Immature natural killer cell (primary cell): ENCODE results near the gene ZNF777. TPM values are rescaled to one million over a fixed set of nuclear protein-coding genes. Genes with fewer than 3 reads are reported as not detected.
A peak's percentile ranks its signal among the peaks of the same experiment; 100 is the strongest.

Experiments
- DNase-seq, 3 donors: peaks; one replicate each; pipeline ENCODE4 v3.0.0; 2022; ENCODE audit warnings: mixed read lengths in 1 of 3
- H3K27ac Mint-ChIP-seq, 6 donors: one replicate each; pipeline ENCODE4 v1.8.0; 2020; ENCODE audit warnings: mixed read lengths in 6 of 6, mild to moderate bottlenecking in 5 of 6, inconsistent platforms in 4 of 6, moderate library complexity in 3 of 6
- H3K27me3 Mint-ChIP-seq, 3 donors: one replicate each; pipeline ENCODE4 v1.8.0; 2020 to 2021; ENCODE audit warnings: low read depth in 3 of 3, mild to moderate bottlenecking in 3 of 3, mixed read lengths in 3 of 3, moderate library complexity in 3 of 3, inconsistent platforms in 1 of 3
- H3K36me3 Mint-ChIP-seq, 3 donors: one replicate each; pipeline ENCODE4 v1.8.0; 2020; ENCODE audit warnings: mixed read lengths in 3 of 3, inconsistent platforms in 2 of 3, mild to moderate bottlenecking in 2 of 3
- H3K4me1 Mint-ChIP-seq, 2 donors: one replicate each; pipeline ENCODE4 v1.8.0; 2020; ENCODE audit warnings: inconsistent platforms in 2 of 2, mild to moderate bottlenecking in 2 of 2, mixed read lengths in 2 of 2, moderate library complexity in 1 of 2
- H3K4me3 Mint-ChIP-seq, 5 donors: one replicate each; pipeline ENCODE4 v1.8.0; 2020; ENCODE audit warnings: mild to moderate bottlenecking in 5 of 5, mixed read lengths in 5 of 5, inconsistent platforms in 3 of 5, moderate library complexity in 3 of 5
- H3K9me3 Mint-ChIP-seq, 6 donors: one replicate each; pipeline ENCODE4 v1.8.0; 2020; ENCODE audit warnings: mild to moderate bottlenecking in 6 of 6, mixed read lengths in 6 of 6, inconsistent platforms in 4 of 6, moderate library complexity in 3 of 6
- polyA plus RNA-seq, 3 donors: library from polyadenylated mRNA; unstranded; fragments of 300-500 nt; fragmentation: Illumina TruSeq; gene quantifications; one replicate each; pipeline ENCODE4 v1.2.3, GENCODE V29; 2021

Gene ZNF777
- polyA plus RNA-seq, 3 donors from 2014 or later: 0.05 to 2.2 (median 0.70) TPM

- H3K4me1 Mint-ChIP-seq: no peaks in the 10 kb centered on the region
- no peak overlapping the region for H3K4me3 Mint-ChIP-seq
- H3K36me3 Mint-ChIP-seq: peaks cover 26 to 46% (median 30%) of the 10 kb centered on the region in 3 donors
- peaks cover 2 to 6% (median 4%) of the 10 kb centered on the region in 3 donors for H3K27me3 Mint-ChIP-seq
- DNase-seq: no peak
- H3K27ac Mint-ChIP-seq: peak overlapping the region in 1 of 6 donors; percentile 37
- no peaks in the 10 kb centered on the region for H3K9me3 Mint-ChIP-seq
Observed at GRCh38 chr7:149433124-149433523, 27.7 kb downstream of the ZNF777 start.

- Mint-ChIP-seq H3K36me3 (peaks cover 26 to 44% (median 30%) of the 10 kb centered on the region in 3 donors), H3K27me3 (peaks cover 2 to 6% (median 4%) of the 10 kb centered on the region in 3 donors), H3K9me3 (no peaks in the 10 kb centered on the region), H3K27ac (no peak overlapping the region), H3K4me1 (no peaks in the 10 kb centered on the region), H3K4me3 (no peak overlapping the region)
- no peak for DNase-seq
Observed at GRCh38 chr7:149432121-149432691, 28.7 kb downstream of the ZNF777 start.

DNA sequence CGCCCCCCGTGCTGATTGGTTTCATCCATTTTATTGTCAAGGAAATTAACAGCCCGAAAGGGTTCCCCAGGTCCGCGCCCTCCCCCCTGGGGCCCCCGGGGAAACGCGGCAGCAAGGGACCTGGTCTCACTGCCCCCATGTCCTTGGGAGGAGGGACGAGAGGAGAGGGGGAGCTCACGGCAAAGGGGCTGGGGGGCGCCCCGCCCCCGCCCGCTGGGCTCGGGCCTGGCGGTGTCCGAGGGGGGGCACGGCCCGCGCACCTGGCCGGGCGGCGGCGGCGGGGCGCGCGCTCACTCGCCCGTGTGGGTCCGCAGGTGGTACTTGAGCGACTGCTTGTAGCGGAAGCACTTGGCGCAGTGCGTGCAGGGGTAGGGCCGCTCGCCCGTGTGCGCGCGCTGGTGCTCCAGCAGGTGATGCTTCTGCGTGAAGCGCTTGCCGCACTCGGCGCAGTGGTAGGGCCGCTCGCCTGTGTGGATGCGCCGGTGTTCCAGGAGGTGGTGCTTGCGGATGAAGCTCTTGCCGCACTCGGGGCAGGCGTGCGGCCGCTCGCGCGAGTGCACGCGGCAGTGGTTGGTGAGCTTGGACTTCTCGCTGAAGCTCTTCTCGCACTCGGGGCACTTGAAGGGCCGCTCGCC, 29.3 kb downstream of the ZNF777 start:
- peaks cover 26 to 43% (median 30%) of the 10 kb centered on the region in 3 donors for H3K36me3 Mint-ChIP-seq

GRCh38 chr7:149430192-149430591, 30.7 kb downstream of the ZNF777 start:
- no peak for DNase-seq
- Mint-ChIP-seq H3K9me3 (no peaks in the 10 kb centered on the region), H3K27me3 (peaks cover 2 to 8% (median 4%) of the 10 kb centered on the region in 3 donors), H3K36me3 (peaks cover 26 to 43% (median 30%) of the 10 kb centered on the region in 3 donors), H3K27ac (no peak overlapping the region), H3K4me3 (no peak overlapping the region), H3K4me1 (no peaks in the 10 kb centered on the region)

More for the DNA sequence above, 29.3 kb downstream of the ZNF777 start:
- H3K4me3 Mint-ChIP-seq: no peak overlapping the region
- H3K9me3 Mint-ChIP-seq: no peaks in the 10 kb centered on the region
- DNase-seq: no peak
- H3K4me1 Mint-ChIP-seq: no peaks in the 10 kb centered on the region
- peaks cover 2 to 8% (median 4%) of the 10 kb centered on the region in 3 donors for H3K27me3 Mint-ChIP-seq
- H3K27ac Mint-ChIP-seq: no peak overlapping the region

- peaks cover 14 to 25% (median 21%) of the 10 kb centered on the region in 3 donors for H3K36me3 Mint-ChIP-seq
- H3K4me3 Mint-ChIP-seq: no peak overlapping the region
- no peaks in the 10 kb centered on the region for H3K9me3 Mint-ChIP-seq
- no peak overlapping the region for H3K27ac Mint-ChIP-seq
- peaks cover 0 to 8% of the 10 kb centered on the region in 2 donors for H3K4me1 Mint-ChIP-seq
- no peak for DNase-seq
- peaks cover 2 to 5% (median 4%) of the 10 kb centered on the region in 3 donors for H3K27me3 Mint-ChIP-seq
Observed at GRCh38 chr7:149427893-149428292, 33.0 kb downstream of the ZNF777 start.

GRCh38 chr7:149427096-149427680, 33.7 kb downstream of the ZNF777 start:
- no peak for DNase-seq
- H3K27me3 Mint-ChIP-seq: peaks cover 2 to 4% (median 2%) of the 10 kb centered on the region in 3 donors
- H3K9me3 Mint-ChIP-seq: no peaks in the 10 kb centered on the region
- H3K27ac Mint-ChIP-seq: no peak overlapping the region
- H3K4me3 Mint-ChIP-seq: no peak overlapping the region
- H3K36me3 Mint-ChIP-seq: peaks cover 9 to 19% (median 17%) of the 10 kb centered on the region in 3 donors
- H3K4me1 Mint-ChIP-seq: peaks cover 0 to 8% of the 10 kb centered on the region in 2 donors

DNA sequence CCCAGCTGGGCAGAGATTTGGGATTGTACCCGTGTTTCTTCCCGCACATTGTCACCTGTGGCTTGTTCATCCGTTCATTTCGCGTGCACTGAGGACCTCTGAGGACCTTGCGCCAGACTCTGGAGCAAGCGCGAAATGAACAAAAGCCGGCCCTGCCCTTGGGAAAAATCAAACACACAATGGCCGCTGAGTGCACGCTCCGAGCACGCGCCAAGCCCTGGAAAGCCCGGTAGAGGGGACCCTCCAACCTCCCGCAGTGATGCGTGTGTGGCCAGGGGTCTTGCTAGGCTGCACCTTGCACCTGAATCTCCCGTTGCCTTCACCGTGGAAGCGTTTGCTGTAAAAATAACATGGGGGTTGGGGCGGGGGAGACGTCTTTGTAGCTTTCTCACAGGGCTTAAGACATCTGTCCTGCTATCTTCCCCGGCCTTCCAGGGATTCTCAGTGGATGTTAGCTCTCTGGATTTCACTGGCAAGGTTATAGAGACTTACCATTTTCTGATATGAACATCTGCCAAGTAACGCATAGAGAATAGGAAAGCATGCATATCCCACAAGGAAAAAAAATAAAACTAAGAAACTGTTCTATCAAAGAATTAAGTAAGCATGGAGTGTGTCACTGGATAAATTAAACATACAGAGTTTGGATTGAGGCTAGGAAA, 37.3 kb downstream of the ZNF777 start:
- H3K36me3 Mint-ChIP-seq: peaks cover 0 to 3% (median 0%) of the 10 kb centered on the region in 3 donors
- no peak for DNase-seq
- no peaks in the 10 kb centered on the region for H3K9me3 Mint-ChIP-seq
- peak overlapping the region in 3 of 6 donors; percentile 10 to 36 (median 16) for H3K27ac Mint-ChIP-seq
- peak overlapping the region; percentile 41 to 81 (median 72) for H3K4me3 Mint-ChIP-seq
- peaks cover 0 to 17% of the 10 kb centered on the region in 2 donors for H3K4me1 Mint-ChIP-seq
- peaks cover 2 to 4% (median 3%) of the 10 kb centered on the region in 3 donors for H3K27me3 Mint-ChIP-seq

DNA sequence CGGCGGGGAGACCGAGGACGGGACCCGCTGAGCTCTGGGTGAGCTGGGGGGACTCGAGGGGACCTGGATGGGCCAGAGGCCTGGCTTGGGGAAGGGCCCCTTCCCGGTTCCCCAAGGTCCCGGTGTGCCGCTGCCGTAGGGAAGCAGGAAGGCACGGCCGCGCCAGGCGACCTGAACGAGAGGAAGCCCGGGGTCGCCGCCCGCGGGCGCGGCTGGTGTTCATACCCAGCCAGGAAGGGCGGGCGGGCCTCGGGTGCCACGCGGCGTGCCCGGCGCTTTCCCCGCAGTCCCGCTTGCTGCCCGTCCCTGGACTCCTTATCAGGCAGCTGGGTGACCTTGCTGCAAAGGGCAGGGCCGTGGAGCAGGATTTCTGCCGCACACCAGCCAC, 38.0 kb downstream of the ZNF777 start:
- no peaks in the 10 kb centered on the region for H3K9me3 Mint-ChIP-seq
- DNase-seq: peak in 2 of 3 donors; percentile 33 to 36

DNA sequence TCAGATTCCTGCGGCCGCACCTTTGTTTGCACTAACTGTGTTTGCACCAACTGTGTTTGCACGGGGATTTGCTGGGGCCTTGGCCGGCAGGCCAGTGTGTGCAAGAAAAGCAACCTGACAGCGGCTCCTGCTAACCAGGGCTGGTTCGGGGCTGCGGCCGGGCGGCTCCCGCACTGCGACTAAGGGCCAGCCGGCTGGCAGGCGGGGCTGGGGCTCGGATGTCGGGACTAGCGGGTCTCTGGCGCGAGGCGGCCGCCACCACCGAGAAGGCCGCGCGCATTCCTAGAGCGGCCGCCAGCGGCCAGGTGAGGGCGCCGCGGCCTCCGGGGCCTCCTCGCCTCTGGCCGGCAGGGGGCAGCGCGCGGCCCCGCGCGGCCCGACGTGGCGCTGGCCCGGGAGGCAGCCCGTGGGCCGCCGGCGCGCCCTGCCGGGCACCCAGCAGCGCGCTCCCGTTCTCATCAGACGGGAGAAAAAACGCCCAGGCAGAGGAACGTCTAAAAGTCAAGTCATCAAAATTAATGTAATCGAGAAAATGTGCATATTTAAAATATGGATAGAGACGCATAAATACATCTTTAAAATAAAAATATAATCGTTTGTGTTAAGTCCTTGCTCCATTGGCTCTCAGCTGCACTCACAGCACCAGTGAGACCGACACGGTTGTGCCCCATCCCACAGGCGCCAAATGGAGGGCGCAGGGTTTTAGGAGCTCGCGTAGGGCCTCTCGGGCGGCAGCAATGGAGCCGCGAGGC, 38.5 kb downstream of the ZNF777 start:
- H3K4me3 Mint-ChIP-seq: peak overlapping the region; percentile 73 to 81 (median 77)
- H3K27ac Mint-ChIP-seq: peak overlapping the region; percentile 44 to 83 (median 68)

More for the DNA sequence above, 38.0 kb downstream of the ZNF777 start:
- Mint-ChIP-seq H3K27me3 (peaks cover 2 to 4% (median 3%) of the 10 kb centered on the region in 3 donors), H3K4me3 (peak overlapping the region; percentile 61 to 81 (median 72)), H3K4me1 (peaks cover 0 to 17% of the 10 kb centered on the region in 2 donors), H3K36me3 (no peaks in the 10 kb centered on the region), H3K27ac (peak overlapping the region in 2 of 6 donors; percentile 44 to 73)

DNA sequence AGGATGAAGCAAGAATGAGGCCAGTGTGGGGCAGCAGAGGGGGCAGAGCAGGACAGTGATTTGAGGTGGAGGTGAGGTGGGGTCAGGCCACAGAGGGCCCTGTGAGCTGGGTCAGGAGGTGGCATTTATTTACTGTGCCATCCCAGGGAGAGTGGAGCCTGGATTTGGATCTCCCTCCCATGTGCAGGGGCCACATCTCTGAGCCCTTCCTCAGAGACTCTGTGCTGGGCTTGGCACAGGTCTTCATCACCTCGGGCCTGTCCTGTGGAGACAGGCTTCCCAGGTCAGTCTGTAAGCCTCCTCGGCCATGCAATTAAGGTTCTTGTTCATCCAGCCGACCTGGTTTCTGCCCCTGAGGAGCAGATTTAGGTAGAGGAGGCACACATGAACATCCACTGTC, 40.9 kb downstream of the ZNF777 start:
- no peaks in the 10 kb centered on the region for H3K9me3 Mint-ChIP-seq
- peak overlapping the region in 3 of 5 donors; percentile 21 to 57 (median 44) for H3K4me3 Mint-ChIP-seq
- peak overlapping the region in 1 of 6 donors; percentile 35 for H3K27ac Mint-ChIP-seq
- peaks cover 0 to 17% of the 10 kb centered on the region in 2 donors for H3K4me1 Mint-ChIP-seq
- H3K27me3 Mint-ChIP-seq: peaks cover 3 to 10% (median 8%) of the 10 kb centered on the region in 3 donors
- no peak for DNase-seq
- no peaks in the 10 kb centered on the region for H3K36me3 Mint-ChIP-seq

More for the DNA sequence above, 38.5 kb downstream of the ZNF777 start:
- Mint-ChIP-seq H3K4me1 (peaks cover 0 to 17% of the 10 kb centered on the region in 2 donors), H3K36me3 (no peaks in the 10 kb centered on the region), H3K27me3 (peaks cover 2 to 4% (median 3%) of the 10 kb centered on the region in 3 donors), H3K9me3 (no peaks in the 10 kb centered on the region)
- peak; percentile 76 to 83 (median 82) for DNase-seq

DNA sequence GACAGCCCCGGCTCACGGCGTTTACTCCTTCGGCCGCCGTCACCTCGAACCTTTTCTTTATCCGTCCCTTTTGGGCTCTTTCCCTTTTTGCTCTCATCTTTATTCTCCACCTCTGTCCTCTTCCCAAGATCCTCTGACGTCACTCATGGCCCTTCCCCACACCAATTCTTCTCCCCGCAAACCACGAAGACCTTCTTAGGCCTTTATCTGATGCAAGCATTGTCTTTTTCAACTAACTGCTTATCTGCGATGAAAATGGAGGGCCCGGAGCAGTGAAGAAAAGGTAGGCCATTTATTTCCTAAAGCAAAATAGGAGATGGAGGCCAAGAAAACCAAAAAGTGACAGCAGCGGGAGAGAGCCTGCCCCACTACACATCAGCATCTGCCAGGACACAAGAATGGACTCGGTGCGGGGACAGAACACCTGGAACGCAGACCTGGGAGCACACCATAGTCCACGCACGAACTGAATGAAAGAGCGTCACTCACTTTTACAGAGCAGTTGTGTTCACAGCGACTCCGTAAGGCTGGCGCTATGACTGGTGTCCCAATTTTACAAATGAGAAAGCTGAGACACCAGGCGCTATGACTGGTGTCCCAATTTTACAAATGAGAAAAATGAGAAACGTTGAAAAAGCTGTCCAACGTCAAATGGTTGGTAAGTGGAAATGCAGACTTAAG, 45.3 kb downstream of the ZNF777 start:
- H3K36me3 Mint-ChIP-seq: no peaks in the 10 kb centered on the region
- H3K4me1 Mint-ChIP-seq: no peaks in the 10 kb centered on the region
- no peak for DNase-seq
- no peaks in the 10 kb centered on the region for H3K9me3 Mint-ChIP-seq
- H3K27me3 Mint-ChIP-seq: peaks cover 10 to 19% (median 11%) of the 10 kb centered on the region in 3 donors
- peak overlapping the region; percentile 0 to 86 (median 79) for H3K27ac Mint-ChIP-seq
- H3K4me3 Mint-ChIP-seq: peak overlapping the region; percentile 37 to 90 (median 70)

DNA sequence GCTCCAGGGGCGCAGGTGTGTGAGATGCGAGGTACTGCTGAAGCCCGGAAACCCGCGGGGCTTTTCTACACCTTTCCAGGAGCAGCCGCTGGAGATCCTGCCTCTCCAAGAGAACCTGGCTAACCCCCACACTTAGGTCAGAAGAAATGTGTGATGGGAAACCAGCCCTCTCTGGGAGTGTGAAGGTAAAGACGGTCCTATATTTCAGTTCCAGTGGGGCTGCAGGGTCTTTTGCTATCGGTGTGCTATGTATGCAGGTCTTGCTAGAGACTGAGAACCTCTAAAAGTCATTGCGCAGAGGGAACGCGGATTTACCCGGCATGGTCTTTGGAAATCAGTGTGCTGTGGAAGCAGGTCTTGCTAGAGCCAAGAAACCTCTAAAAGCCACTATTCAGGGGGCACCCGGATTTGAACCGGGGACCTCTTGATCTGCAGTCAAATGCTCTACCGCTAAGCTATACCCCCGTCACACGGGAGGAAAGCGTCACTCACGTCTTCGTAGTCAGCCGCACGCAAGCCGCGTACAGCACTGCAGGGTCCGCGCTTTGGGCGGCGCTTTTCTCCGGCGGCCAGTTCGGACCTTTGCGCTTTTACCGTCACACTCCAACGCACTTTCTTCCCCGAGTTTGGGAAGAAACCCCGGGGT, 46.0 kb downstream of the ZNF777 start:
- H3K36me3 Mint-ChIP-seq: no peaks in the 10 kb centered on the region
- H3K4me3 Mint-ChIP-seq: peak overlapping the region; percentile 37 to 90 (median 70)
- H3K27me3 Mint-ChIP-seq: peaks cover 10 to 19% (median 11%) of the 10 kb centered on the region in 3 donors
- no peaks in the 10 kb centered on the region for H3K4me1 Mint-ChIP-seq
- no peaks in the 10 kb centered on the region for H3K9me3 Mint-ChIP-seq
- peak; percentile 25 to 57 (median 30) for DNase-seq
- H3K27ac Mint-ChIP-seq: peak overlapping the region; percentile 0 to 86 (median 78)
